Measurements from ENCODE around the gene SFXN5.

SFXN5 gene

GRCh38 chr2:73020657-73021370, 50.7 kb downstream of the SFXN5 start:
- DNase-seq (ENCODE audit: low read depth), result no peak

GRCh38 chr2:73020306-73020656, 51.2 kb downstream of the SFXN5 start:
- no peak for DNase-seq (ENCODE audit: low read depth)

- no peak for DNase-seq (ENCODE audit: low read depth)
These were observed 53.2 kb downstream of the SFXN5 start for GRCh38 chr2:73018188-73018825.

DNA sequence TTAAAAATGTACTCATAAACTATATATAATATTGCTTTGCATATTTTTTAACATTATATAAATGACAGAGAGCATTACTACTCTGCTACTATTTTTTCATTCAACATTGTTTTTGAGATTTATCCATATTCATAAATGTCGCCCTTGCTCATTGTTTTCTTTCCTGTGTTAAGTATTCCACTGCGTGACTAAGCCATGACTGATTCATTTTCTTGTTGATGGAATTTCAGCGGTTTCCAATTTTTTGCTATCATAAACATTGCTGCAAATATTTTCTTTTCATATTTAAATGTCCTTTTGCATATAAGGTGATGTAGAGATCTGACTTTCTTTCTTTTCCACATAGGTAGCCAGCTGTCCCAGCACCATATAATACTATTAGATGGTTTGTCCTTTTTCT, 57.6 kb downstream of the SFXN5 start:
- DNase-seq (ENCODE audit: low read depth), result no peak

- no peak for DNase-seq (ENCODE audit: low read depth)
These were observed 62.2 kb downstream of the SFXN5 start for GRCh38 chr2:73009177-73009839.

- no peak for DNase-seq (ENCODE audit: low read depth)
These were observed 62.8 kb downstream of the SFXN5 start for GRCh38 chr2:73008766-73009135.

DNA sequence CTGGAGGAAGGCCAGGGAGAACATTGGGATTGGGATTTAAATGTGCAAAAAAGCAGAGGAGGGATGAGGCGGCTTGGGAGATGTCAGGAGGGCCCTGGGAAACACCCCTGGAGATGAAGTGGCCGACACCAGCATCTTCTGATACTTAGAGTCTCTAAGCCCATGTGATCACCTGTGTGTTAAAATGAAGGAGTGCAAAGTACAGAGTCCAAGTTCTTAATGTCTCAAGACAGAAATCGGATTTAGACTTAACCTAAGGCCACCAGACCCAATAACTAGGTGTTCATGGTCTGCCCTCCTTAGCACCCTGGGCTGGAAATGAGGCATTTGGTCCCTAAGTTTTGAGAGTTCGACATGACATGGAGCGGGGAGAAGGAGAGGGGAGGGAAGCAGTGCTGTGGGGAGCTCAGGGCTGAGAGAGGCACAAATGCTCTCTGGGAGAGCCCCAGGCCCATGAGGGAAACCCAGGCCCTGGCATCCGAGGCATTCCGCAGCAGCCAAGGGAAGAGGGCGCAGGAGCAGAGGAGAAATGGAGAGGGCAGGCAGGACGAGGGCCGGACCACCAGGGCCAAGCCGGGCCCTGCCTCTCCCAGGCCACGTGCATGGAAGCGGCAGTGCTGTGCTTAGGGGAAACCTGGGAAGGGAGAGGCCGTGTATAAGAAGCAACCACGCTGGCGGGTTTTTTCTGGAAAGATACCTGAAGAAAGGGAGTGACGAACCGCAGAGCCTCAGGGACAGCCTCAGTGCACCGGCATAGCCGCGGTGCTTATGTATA, 63.3 kb downstream of the SFXN5 start:
- DNase-seq (ENCODE audit: low read depth), result no peak

DNA sequence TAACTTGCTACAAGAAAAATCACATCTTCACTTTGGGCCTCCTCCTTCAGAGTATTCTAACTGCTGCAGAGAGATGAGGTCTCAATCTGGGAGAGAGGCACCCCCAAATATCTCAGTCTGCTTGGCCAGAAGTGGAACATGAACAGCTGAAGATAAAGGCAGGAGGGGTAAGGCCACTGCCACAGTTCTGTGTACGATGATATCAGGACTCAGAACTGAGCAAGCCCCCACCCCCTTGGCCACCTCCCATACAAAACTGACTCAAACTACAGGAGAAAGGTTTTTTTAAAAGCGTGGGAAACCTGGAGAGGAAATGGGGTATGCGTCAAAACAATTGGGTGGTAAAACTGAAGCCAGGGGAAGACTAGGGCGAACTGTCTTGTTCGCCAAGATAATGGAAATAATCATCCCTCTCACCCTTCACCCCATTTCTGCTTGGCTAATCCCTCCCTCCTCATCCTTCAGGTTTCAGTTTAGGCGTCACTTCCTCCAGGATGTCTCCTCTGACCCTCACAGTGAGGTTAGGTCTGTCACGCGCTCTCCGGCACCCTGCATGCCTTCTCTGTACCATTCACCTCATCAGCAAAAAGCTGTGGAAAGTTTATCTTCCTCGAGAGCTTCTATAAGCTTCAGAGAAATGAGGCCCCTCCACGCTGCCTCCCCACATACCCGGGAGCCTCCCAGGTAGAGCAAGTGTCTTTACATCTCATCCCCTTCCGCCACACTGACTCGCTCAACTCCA, 64.4 kb downstream of the SFXN5 start:
- no peak for DNase-seq (ENCODE audit: low read depth)

GRCh38 chr2:73004889-73005596, 66.5 kb downstream of the SFXN5 start:
- no peak for DNase-seq (ENCODE audit: low read depth)

- DNase-seq (ENCODE audit: low read depth), result no peak
These were observed 67.0 kb downstream of the SFXN5 start for GRCh38 chr2:73004466-73004865.

DNA sequence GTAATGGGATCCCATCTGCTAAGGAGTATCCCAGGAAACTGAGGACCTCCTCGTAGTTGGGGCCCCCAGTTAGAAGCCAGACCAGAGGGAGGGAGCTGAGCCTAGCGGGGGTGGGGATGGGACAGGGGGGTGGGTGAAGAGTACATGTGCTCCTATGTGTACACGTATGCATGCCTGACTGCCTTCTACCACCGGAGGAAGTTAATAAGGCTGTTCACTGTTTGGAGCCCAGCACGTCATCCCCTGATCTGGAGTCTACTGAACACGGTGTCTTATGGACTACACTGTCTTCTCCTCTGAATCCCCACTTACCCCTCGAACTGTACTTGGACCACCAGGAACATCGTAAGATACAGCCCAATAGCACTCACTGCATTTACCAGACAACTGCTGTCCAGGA, 68.5 kb downstream of the SFXN5 start:
- no peak for DNase-seq (ENCODE audit: low read depth)

GRCh38 chr2:73000808-73001570, 70.5 kb downstream of the SFXN5 start:
- no peak for DNase-seq (ENCODE audit: low read depth)

DNA sequence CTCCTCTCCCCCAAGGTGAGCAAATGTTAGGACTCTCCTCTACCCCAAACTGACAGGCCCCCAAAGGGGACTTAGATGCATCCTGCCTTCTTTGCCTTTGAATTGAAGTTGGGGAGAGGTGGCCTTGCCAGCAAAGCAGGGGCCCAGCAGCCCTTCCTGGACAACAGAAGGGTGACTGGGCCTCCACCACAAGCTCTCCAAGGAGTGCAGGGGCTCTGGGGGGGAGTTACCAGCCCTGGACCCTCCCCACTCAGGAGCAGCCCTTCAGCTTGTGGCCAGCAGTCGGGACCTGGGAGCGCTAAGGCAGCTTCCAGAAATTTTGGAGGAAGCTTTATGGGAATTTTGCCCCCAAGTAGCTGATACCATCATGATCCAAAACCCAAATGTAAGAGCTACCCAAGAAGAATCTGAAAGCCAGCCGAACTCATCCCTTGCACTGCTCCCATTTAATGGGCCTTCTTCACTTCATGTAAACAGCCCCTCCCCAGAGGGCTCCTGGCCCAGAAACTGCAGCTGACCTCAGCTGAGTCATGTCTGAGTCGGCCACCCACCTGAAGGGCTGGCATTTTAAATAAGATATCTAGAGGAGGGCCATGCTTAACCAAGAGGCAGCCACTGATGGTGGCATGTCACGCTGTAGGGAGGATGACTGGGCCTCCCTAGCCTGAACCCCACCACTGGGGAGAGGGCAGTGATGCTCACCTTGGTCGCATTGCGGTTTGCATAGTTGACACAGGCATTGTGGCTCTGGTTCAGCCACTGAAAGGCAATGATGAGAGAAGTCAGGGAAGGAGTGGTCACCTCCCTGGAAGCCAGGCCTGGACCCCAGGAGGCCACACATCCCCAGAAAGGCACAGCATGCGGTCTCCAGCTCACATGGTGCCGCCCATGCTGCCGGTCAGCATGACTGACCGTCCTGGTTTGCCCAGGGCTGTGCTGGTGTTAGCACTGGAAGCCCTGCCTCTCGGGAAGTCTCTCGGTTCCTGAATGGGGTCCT, 71.5 kb downstream of the SFXN5 start:
- DNase-seq (ENCODE audit: low read depth), result no peak

DNA sequence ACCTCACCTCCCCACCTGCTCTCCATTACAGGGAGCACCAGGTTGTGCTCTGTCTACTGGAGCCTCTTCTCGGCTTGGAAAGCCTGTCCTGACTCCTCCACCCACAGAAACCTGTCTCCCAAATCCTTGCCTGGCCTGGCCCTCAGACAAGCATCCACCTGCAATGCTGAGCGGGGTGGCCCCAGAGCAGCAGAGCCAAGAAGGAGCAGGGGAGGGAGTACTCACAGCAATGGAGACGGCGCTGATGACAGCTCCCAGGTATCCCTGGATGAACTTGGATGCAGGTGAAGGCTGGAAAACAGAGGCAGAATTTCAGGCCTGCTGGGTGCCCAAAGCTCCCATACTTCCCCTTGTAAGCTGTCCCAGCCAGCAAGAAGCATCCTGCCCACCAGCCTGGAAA, 72.8 kb downstream of the SFXN5 start:
- no peak for DNase-seq (ENCODE audit: low read depth)

GRCh38 chr2:72998234-72998651, 73.3 kb downstream of the SFXN5 start:
- DNase-seq (ENCODE audit: low read depth), result no peak

GRCh38 chr2:72996117-72996502, 75.4 kb downstream of the SFXN5 start:
- DNase-seq (ENCODE audit: low read depth), result no peak

DNA sequence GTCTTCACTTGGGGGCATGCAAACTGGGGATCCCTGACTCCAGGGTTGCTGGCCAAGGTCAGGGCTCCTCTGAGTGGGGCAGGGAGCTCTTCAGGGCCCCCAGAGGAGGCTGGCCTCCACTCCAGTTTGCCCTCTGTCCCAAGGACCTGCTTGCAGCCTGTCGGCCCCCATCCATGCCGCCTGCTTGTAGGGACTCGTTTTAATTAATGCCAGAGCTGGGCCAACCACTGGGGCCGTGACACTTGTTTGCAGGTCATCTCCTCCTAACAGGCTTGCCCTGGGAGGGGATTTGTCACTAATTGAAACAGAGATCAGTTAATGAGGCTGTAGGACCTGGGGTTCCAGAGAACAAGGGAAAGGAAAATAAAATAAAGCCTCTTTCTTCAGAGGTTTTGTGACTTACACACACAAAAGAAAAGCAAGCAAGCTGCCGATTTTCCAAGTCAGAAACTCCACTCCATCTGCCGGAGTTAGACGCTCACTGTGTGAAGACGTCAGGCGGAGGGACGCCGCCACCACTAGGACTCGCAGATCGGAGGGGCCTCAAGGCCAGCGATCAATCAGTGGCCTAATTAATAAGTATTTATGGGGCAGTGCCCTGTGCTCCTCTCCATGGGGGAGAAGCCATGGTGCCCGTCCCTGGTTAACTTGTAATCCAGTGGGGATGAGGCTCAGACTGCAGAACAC, 75.9 kb downstream of the SFXN5 start:
- no peak for DNase-seq (ENCODE audit: low read depth)

GRCh38 chr2:72994991-72995380, 76.5 kb downstream of the SFXN5 start:
- DNase-seq (ENCODE audit: low read depth), result no peak
